CD4-positive, alpha-beta T cell treated with Interleukin-17A for 1 hour (primary cell): ENCODE measurements around the gene NR3C1.

Source experiments
- DNase-seq: peaks from one replicate; pipeline ENCODE4 v3.0.0-alpha.2; 2020

Gene NR3C1

DNA sequence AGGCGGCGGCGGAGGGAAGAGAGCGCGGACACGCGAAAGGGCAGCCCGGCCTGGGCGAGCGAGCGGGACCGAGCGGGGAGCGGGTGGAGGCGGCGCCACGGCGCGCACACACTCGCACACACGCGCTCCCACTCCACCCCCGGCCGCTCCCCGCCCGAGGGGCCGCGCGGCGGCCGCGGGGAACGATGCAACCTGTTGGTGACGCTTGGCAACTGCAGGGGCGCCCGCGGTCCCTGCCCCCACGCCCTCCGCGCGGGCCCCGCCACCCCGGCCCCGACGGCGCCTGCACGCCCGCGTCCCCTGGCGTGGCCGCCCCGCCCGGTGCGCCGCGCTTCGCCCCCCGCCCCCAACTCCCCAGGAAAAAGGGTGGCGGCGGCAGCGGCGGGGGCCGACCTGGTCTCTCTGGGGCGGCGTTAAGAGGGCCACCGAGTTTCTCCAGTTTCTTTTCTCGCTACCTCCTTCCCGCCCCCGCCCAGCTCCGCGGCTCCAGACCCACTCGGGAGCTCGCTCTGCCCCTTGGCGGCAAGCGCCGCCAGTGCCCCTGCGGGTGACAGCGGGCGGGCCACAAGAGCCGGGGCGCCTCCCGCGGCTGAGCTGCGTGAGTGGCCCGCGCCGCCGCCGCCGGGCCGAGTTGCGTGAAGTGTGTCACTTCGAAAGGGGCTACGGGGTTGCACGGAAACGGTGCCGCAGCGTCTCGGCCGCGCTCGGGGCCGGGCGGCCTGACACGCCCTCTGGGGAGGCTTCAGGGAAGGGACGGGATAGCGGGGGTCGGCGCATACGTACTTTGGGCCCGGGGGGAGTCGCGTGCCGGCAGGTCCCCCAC lies at the start of gene NR3C1:
TSS of gene NR3C1 (minus strand) at position 94 of the 823 bp plus-strand sequence. CDS start 2,847 bp downstream, outside the sequence.
- peak; percentile 90 for DNase-seq

- DNase-seq: no peak
Measured at GRCh38 chr5:143449772-143450171, 46.3 kb upstream of the NR3C1 start.

DNA sequence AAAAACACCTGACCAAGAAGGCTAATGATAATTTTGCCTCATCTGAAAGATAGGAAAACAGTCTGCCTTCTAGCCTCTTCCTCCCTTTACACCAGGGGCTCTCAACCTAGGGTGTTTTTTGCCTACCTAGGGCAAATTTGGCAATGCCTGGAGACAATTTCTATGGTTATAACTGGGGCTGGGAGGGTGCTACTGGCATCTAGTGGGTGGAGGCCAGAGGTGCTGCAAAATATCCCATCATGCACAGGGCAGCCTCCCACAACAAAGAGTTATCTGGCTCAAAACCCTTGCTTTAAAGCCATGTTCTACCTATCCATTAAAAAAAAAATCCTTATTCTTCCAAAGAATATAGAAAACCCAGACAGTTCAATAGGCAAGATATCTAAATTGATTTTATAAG lies 45.0 kb upstream of the NR3C1 start:
- peak; percentile 45 for DNase-seq

- DNase-seq: no peak
Measured at GRCh38 chr5:143447983-143448382, 44.5 kb upstream of the NR3C1 start.

DNA sequence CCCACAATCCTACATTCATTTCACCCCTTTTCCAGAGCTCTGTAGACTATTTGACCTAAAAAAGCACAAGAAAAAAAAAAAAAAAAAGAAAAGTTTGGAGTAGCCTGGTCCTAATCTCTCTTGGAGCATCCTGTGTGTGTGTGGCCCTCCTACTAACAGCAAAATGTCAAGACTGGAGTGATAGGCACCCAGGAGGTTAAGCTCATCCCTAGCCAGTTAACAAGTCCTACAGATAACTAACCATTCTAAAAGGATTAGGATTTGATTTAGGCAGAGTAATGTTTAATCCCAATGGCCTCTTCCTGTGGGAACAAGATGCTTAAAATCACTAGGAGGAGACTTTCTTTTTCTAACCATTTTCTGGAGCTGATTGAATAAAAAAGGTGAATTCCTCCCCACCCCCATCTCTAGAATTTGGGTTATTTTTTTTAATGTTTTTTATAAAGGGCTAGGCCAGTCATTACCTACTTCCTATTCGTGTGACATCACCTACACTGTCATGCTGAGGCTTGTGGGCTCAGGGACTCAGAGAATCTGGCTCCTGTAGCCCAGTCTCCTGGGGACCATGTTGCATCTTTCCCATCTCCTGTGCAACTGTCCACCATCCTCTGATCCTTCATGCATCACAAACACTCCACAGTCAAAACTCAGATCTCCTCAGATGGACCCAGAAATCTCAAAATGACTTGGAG lies 43.2 kb upstream of the NR3C1 start:
- no peak for DNase-seq

DNA sequence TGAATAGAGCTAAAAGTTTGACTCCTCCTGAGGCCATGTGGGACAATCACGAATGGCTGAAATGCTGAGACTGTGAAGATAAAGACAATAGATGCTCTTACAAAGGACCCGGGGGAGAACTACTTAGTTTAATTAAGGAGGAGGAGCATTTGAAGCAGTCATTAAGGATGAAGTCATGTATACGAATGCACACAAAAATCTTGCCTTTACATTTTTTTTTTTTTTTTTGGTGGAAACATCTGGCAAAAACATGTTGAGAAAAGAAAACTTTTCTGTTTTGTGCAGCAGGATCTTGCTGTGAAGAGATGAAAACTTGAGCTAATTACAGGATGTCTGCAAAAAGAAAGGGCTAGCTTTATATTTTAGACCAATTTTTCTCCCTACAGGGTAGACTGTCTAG lies 42.3 kb upstream of the NR3C1 start:
- DNase-seq: no peak

DNA sequence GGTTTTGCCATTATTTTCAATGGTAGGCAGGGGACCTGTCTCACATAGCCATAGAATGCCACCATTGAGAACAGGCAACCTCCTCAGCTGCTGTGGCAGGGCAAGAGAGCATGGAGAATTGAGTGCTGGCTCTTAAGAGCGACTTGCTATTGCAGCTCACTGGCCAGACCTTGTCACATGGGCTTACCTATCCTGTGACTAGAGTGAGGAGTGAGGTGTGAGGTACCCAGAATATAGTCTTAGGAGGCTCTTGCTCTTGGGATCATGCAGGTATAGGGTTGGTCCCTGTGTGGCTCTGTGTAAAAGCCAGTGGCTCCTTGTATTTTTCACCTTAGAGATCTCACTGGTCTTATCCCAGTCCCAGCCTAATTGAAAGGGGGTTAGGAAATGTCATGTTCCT lies 39.8 kb upstream of the NR3C1 start:
- no peak for DNase-seq

DNA sequence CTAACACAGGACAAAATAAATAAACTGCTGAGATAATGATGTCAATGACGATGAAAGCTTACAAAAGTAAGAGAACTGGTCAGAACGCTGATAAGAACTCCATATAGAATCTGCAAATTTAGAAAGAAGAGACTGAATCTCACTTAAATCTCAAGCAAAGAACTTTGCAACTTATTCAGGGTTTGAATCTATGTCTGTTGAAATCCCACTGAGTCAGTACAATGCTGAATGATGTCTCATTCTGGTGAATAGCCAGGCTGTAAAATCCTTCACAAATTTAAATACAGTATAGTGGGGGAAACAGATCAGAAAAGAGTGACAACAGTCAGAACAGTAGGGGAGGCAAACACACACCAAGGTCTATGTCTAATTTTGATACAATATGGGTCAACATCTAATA lies 38.9 kb upstream of the NR3C1 start:
- DNase-seq: no peak

- DNase-seq: no peak
Measured at GRCh38 chr5:143440448-143441115, 37.1 kb upstream of the NR3C1 start.

- DNase-seq: no peak
Measured at GRCh38 chr5:143437666-143438273, 34.3 kb upstream of the NR3C1 start.

GRCh38 chr5:143436871-143437270 lies 33.4 kb upstream of the NR3C1 start:
- no peak for DNase-seq

GRCh38 chr5:143435210-143435657 lies 31.7 kb upstream of the NR3C1 start:
- peak; percentile 75 for DNase-seq

DNA sequence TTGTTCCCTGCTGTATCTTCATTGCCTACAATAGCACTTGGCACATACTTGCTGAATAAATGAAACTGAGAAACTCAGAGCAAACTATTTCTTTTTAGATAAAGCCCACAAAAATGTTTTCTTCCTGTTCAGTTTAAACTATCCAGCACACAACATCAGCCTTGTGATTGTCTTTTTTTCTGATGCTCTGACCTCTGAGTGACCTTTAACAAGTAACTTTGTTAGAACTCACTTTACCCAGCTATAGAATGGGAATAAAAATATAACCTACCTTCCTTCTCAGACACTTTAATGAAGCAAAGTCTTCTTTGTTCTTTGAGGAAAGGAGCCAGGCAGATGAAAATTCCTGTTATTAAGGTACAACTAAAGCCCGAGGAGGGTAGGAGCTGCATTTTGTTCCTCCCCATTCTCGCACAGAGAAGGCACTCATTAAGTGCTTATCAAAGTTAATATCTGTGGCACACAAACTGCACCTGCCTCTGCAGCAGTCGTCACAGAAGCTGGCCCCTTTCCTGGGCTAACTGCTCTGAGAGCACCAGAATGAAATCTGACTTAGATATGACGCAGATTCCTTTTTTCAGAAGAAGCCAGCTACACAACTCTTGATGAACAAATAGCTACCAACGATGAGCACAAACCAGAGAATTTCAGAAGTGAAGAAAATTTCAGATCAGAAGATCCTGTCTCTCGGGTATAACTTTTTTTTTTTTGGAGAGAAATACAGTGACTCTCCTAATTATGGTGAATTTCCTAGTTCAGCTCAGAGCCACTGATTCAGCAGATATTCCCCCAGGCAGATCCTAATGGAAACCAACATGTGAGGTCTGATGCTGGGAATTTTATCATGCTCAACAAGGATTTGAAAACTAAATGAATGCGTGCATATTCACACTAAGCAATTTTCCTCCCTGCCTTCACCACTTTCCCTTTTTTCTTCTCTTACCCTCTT lies 31.0 kb upstream of the NR3C1 start:
- peak; percentile 75 for DNase-seq

GRCh38 chr5:143433670-143434069 lies 30.2 kb upstream of the NR3C1 start:
- no peak for DNase-seq

GRCh38 chr5:143432658-143433239 lies 29.3 kb upstream of the NR3C1 start:
- DNase-seq: no peak

GRCh38 chr5:143431789-143432188 lies 28.3 kb upstream of the NR3C1 start:
- no peak for DNase-seq

DNA sequence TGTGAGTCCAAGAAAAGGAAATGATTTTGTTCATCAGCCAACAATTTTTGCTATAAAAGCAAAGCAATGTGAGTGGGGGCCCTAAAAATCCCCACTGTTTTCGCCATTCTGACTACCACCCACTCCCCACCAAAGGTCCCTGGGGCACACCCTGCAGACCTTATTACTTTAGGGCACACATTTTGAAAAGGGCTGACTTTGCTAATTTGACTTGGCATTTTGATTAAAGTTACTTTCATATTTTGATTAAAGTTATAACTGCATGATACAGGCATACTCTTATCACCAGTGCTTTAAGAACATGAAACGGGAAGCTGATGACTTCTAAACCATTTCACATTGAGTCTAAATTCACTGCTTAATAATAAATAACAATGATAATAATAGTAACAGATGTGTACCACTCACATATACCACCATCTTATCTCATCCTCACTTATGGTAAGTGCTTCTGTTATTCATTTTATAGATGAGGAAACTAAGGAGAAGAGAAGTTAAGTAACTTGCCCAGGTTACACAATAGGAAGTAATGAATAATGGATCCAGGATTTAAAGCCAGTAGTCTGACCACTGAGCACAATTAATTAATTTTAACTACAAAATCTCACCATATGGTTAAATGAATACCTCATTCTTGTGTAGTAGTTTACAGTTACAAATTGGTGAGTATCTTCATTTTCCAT lies 25.4 kb upstream of the NR3C1 start:
- no peak for DNase-seq

- DNase-seq: no peak
Measured at GRCh38 chr5:143428155-143428554, 24.7 kb upstream of the NR3C1 start.

- no peak for DNase-seq
Measured at GRCh38 chr5:143427122-143427735, 23.7 kb upstream of the NR3C1 start.

- DNase-seq: no peak
Measured at GRCh38 chr5:143426437-143426991, 23.0 kb upstream of the NR3C1 start.
